Mesenchymal stem cell (in vitro differentiated cells and primary cell): ENCODE results near the gene TYRP1.
"Not testable (repeated sequence)": the region's sequence is repeated elsewhere in the genome, so short reads cannot be mapped to it uniquely, and the experiment has no call there.

ENCODE experiments used
- DNase-seq: peaks from one replicate; pipeline ENCODE4 v3.0.0-alpha.2; 2013
- H2AFZ ChIP-seq: one replicate; pipeline ENCODE4 v1.6.1; 2013; ENCODE audit warnings: low read depth, mild to moderate bottlenecking, control low read depth, inconsistent platforms, low read length, moderate library complexity
- H2AK5ac ChIP-seq: 2 replicates; pipeline ENCODE4 v1.6.1; 2013; ENCODE audit warnings: low read length, moderate library complexity, mild to moderate bottlenecking, inconsistent platforms; ENCODE audit not compliant: severe bottlenecking
- H2BK120ac ChIP-seq: one replicate; pipeline ENCODE4 v1.6.1; 2013; ENCODE audit warnings: low read depth, mild to moderate bottlenecking, inconsistent platforms, low read length, moderate library complexity
- H2BK12ac ChIP-seq, 2 experiments: one replicate each; pipeline ENCODE4 v1.6.1; 2013; ENCODE audit warnings: inconsistent platforms in 2 of 2, low read length in 2 of 2, mild to moderate bottlenecking in 2 of 2, moderate library complexity in 2 of 2, control low read depth in 1 of 2
- H2BK15ac ChIP-seq: one replicate; pipeline ENCODE4 v1.6.1; 2013; ENCODE audit warnings: mild to moderate bottlenecking, low read depth, inconsistent platforms; ENCODE audit not compliant: poor library complexity, severe bottlenecking
- H2BK5ac ChIP-seq: 2 replicates; pipeline ENCODE4 v1.6.1; 2013; ENCODE audit warnings: low read depth, mild to moderate bottlenecking, low read length, control low read depth, inconsistent platforms; ENCODE audit not compliant: poor library complexity, severe bottlenecking
- H3K14ac ChIP-seq, 2 experiments: one replicate each; pipeline ENCODE4 v1.6.1; 2013; ENCODE audit warnings: inconsistent platforms in 2 of 2, low read length in 2 of 2, control low read depth in 1 of 2, mild to moderate bottlenecking in 1 of 2, moderate library complexity in 1 of 2
- H3K18ac ChIP-seq, 2 experiments: one replicate each; pipeline ENCODE4 v1.6.1; 2013; ENCODE audit warnings: inconsistent platforms in 2 of 2, low read length in 2 of 2, control low read depth in 1 of 2, low read depth in 1 of 2, mild to moderate bottlenecking in 1 of 2
- H3K23ac ChIP-seq, 2 experiments: one replicate each; pipeline ENCODE4 v1.6.1; 2013; ENCODE audit warnings: inconsistent platforms in 2 of 2, low read length in 2 of 2, mild to moderate bottlenecking in 2 of 2, moderate library complexity in 2 of 2, control low read depth in 1 of 2
- H3K27ac ChIP-seq: 2 replicates; pipeline ENCODE4 v1.5.1; 2013; ENCODE audit warnings: mild to moderate bottlenecking, moderate library complexity, low read length, control low read depth, inconsistent platforms; ENCODE audit not compliant: poor library complexity, severe bottlenecking
- H3K27me3 ChIP-seq, 2 experiments: 2 replicates each; pipeline versions ENCODE4 v1.6.1 to v1.7.0; 2013; ENCODE audit warnings: low read length in 2 of 2, mild to moderate bottlenecking in 2 of 2, moderate library complexity in 2 of 2, control low read depth in 1 of 2, inconsistent platforms in 1 of 2; ENCODE audit not compliant: control insufficient read depth in 1 of 2, insufficient read depth in 1 of 2
- H3K36me3 ChIP-seq, 2 experiments: 2 replicates each; pipeline versions ENCODE4 v1.6.1 to v1.7.0; 2013; ENCODE audit warnings: low read length in 2 of 2, control low read depth in 1 of 2, inconsistent platforms in 1 of 2, low read depth in 1 of 2, mild to moderate bottlenecking in 1 of 2; ENCODE audit not compliant: insufficient read depth in 2 of 2, control insufficient read depth in 1 of 2
- H3K4ac ChIP-seq, 2 experiments: one replicate each; pipeline ENCODE4 v1.6.1; 2013; ENCODE audit warnings: inconsistent platforms in 2 of 2, low read length in 2 of 2, mild to moderate bottlenecking in 2 of 2, moderate library complexity in 2 of 2, control low read depth in 1 of 2, low read depth in 1 of 2
- H3K4me1 ChIP-seq: 2 replicates; pipeline ENCODE4 v1.6.1; 2013; ENCODE audit warnings: low read depth, low read length, control low read depth; ENCODE audit not compliant: control insufficient read depth, insufficient read depth
- H3K4me2 ChIP-seq: 2 replicates; pipeline ENCODE4 v1.6.1; 2013; ENCODE audit warnings: low read length, mild to moderate bottlenecking, inconsistent platforms; ENCODE audit not compliant: poor library complexity, severe bottlenecking
- H3K4me3 ChIP-seq, 2 experiments: 2 replicates each; pipeline versions ENCODE4 v1.5.1 to v1.7.0; 2013; ENCODE audit warnings: low read length in 2 of 2, mild to moderate bottlenecking in 2 of 2, control low read depth in 1 of 2, low read depth in 1 of 2; ENCODE audit not compliant: insufficient read depth in 1 of 2
- H3K79me1 ChIP-seq: replicated peaks from 2 replicates; pipeline ENCODE4 v1.6.1; 2013; ENCODE audit warnings: mild to moderate bottlenecking, control low read depth, low read length, inconsistent platforms; ENCODE audit not compliant: poor library complexity, severe bottlenecking
- H3K9ac ChIP-seq: 2 replicates; pipeline ENCODE4 v1.7.0; 2013; ENCODE audit warnings: mild to moderate bottlenecking, low read length, moderate library complexity
- H3K9me3 ChIP-seq: 2 replicates; pipeline ENCODE4 v1.7.0; 2013; ENCODE audit warnings: mild to moderate bottlenecking, low read length; ENCODE audit not compliant: control insufficient read depth
- H4K8ac ChIP-seq: one replicate; pipeline ENCODE4 v1.6.1; 2013; ENCODE audit warnings: inconsistent platforms, mild to moderate bottlenecking, low read length, moderate library complexity
- H4K91ac ChIP-seq: one replicate; pipeline ENCODE4 v1.6.1; 2013; ENCODE audit warnings: mild to moderate bottlenecking, low read length, inconsistent platforms
- WGBS: methylation state at CpG from one replicate; pipeline ENCODE4 v1.1.7; 2013; ENCODE audit warnings: mixed read lengths; 5-methylcytosine and 5-hydroxymethylcytosine counted together

TYRP1 gene

GRCh38 chr9:12670006-12670405 is 23.2 kb upstream of the TYRP1 start:
- 90% methylated on average over 2 of the region's 2 CpGs for WGBS
- H2AFZ ChIP-seq, result no peak overlapping the region

GRCh38 chr9:12674961-12675360 is 18.2 kb upstream of the TYRP1 start:
- Histone ChIP-seq H3K4me2 (no peak overlapping the region), H4K8ac (no peak overlapping the region), H2BK12ac (no peak overlapping the region), H3K27me3 (peaks cover 0 to 3% of the 10 kb centered on the region in 2 experiments), H3K4me1 (no peaks in the 10 kb centered on the region), H3K36me3 (no peaks in the 10 kb centered on the region), H3K9ac (no peak overlapping the region), H3K14ac (no peak overlapping the region), H2BK120ac (no peak overlapping the region), H3K4ac (no peak overlapping the region), H3K18ac (no peak overlapping the region), H2BK15ac (no peak overlapping the region), H3K23ac (no peak overlapping the region), H3K27ac (no peak overlapping the region), H4K91ac (no peak overlapping the region), H2AFZ (no peak overlapping the region), H2BK5ac (no peak overlapping the region), H2AK5ac (no peak overlapping the region), H3K9me3 (no peaks in the 10 kb centered on the region), H3K79me1 (no peaks in the 10 kb centered on the region), H3K4me3 (no peak overlapping the region)
- DNase-seq, result no peak
- 84% methylated on average over 5 of the region's 5 CpGs for WGBS

More at GRCh38 chr9:12670006-12670405, 23.2 kb upstream of the TYRP1 start:
- Histone ChIP-seq H3K36me3 (no peaks in the 10 kb centered on the region), H3K4ac (no peak overlapping the region), H3K9ac (no peak overlapping the region), H3K23ac (no peak overlapping the region), H3K14ac (no peak overlapping the region), H3K27me3 (no peaks in the 10 kb centered on the region), H4K91ac (no peak overlapping the region), H3K79me1 (no peaks in the 10 kb centered on the region), H2BK5ac (no peak overlapping the region), H3K4me3 (no peak overlapping the region), H2BK120ac (no peak overlapping the region), H3K4me2 (no peak overlapping the region), H2BK15ac (no peak overlapping the region), H4K8ac (no peak overlapping the region), H3K4me1 (no peaks in the 10 kb centered on the region), H3K9me3 (no peaks in the 10 kb centered on the region), H2BK12ac (no peak overlapping the region), H3K27ac (no peak overlapping the region), H3K18ac (no peak overlapping the region), H2AK5ac (no peak overlapping the region)
- DNase-seq, result no peak

GRCh38 chr9:12677462-12678126 is 15.6 kb upstream of the TYRP1 start:
- not testable (repeated sequence) for H4K91ac ChIP-seq, H2AFZ ChIP-seq, H3K4me2 ChIP-seq, H3K23ac ChIP-seq, H3K14ac ChIP-seq, H3K4ac ChIP-seq, DNase-seq, H3K79me1 ChIP-seq, H3K27ac ChIP-seq, H2BK120ac ChIP-seq, H3K36me3 ChIP-seq, H3K18ac ChIP-seq, H3K4me3 ChIP-seq, H3K9ac ChIP-seq, H2BK15ac ChIP-seq, H2AK5ac ChIP-seq, H4K8ac ChIP-seq, H2BK12ac ChIP-seq, H3K4me1 ChIP-seq, H3K27me3 ChIP-seq, H2BK5ac ChIP-seq, H3K9me3 ChIP-seq
- over 99% methylated on average over 9 of the region's 11 CpGs for WGBS

- Histone ChIP-seq H3K36me3 (no peaks in the 10 kb centered on the region), H2AK5ac (no peak overlapping the region), H3K27ac (peak overlapping the region; percentile 21), H3K14ac (no peak overlapping the region), H3K18ac (no peak overlapping the region), H3K9me3 (no peaks in the 10 kb centered on the region), H3K9ac (no peak overlapping the region), H2BK15ac (no peak overlapping the region), H3K23ac (no peak overlapping the region), H3K4me1 (peaks cover 2% of the 10 kb centered on the region), H4K8ac (no peak overlapping the region), H3K4me2 (no peak overlapping the region), H3K27me3 (peaks cover 0 to 10% of the 10 kb centered on the region in 2 experiments), H2BK12ac (no peak overlapping the region), H3K79me1 (no peaks in the 10 kb centered on the region), H4K91ac (no peak overlapping the region), H3K4ac (peak overlapping the region in 1 of 2 experiments; percentile 53), H3K4me3 (no peak overlapping the region), H2BK120ac (no peak overlapping the region), H2AFZ (no peak overlapping the region), H2BK5ac (no peak overlapping the region)
- DNase-seq, result no peak
- WGBS, result 20% methylated on average over 1 of the region's 2 CpGs
These were observed 12.8 kb upstream of the TYRP1 start for GRCh38 chr9:12680341-12680740.
